Measurements from ENCODE around the gene CXCL8. TPM values are rescaled to one million over a fixed set of nuclear protein-coding genes. Genes with fewer than 3 reads are reported as not detected.

CXCL8 gene
- total RNA-seq, 1 experiment from 2014 or later, result 477 TPM

DNA sequence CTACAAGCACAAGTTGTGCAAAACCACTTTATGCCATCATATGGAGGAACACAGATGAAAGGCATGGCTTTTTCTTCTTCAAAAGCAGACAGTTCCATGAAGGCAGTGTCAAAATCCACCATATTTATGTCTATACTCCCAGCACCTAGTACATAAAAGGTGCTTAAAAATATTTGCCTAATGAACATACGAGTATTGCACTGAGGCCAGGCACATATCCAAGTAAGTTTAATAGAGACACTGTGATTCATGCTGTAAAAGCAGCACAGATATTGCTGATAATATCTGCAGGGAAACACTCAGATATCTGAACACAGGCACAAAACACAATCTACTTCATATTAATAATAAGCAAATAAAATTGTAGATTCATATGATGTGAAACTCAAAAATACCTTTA is 48.1 kb upstream of the CXCL8 start:
- Histone ChIP-seq H3K4me3 (ENCODE audit: low read length) (no peak overlapping the region; the same call in 1 of the 2 replicates), H3K27ac (ENCODE audit: low read length) (peak overlapping the region; percentile 94), H2AFZ (ENCODE audit: low read length) (no peak overlapping the region), H3K79me2 (ENCODE audit: low read length) (no peaks in the 10 kb centered on the region), H4K20me1 (ENCODE audit: low read length) (no peaks in the 10 kb centered on the region), H3K9me2 (replicated peaks; ENCODE audit: low read length) (no peaks in the 10 kb centered on the region), H3K9me3 (ENCODE audit: low read length) (no peaks in the 10 kb centered on the region), H3K9ac (ENCODE audit: low read length) (peak overlapping the region; percentile 79), H3K27me3 (ENCODE audit: low read length) (no peaks in the 10 kb centered on the region), H3F3A (ENCODE audit: low read length, unreplicated experiment) (peaks cover 10% of the 10 kb centered on the region), H3K4me1 (ENCODE audit: insufficient read depth, low read length) (peaks cover 43% of the 10 kb centered on the region), H3K4me2 (ENCODE audit: low read length) (peak overlapping the region; percentile 65), H3K36me3 (ENCODE audit: low read depth, low read length) (no peaks in the 10 kb centered on the region)
- BruUV-seq (replicated peaks), result no TSS peak
- DNase-seq (peak; percentile 84), ATAC-seq (peak; percentile 58)
- intact Hi-C loops (cut with micrococcal nuclease), result no loop called here
- ChIA-PET POLR2A (ENCODE audit: unreplicated experiment) (interaction anchor here (0.7 kb wide), 1 partner anchor 12 kb away, joined by 3 read pairs; no protein-coding TSS in a partner anchor), CTCF (interaction anchor here (0.7 kb wide), 1 partner anchor 176 kb away, joined by 4 read pairs; no protein-coding TSS in a partner anchor)
- no peak for TF ChIP-seq EZH2 (IDR thresholded peaks at IDR 0.05; ENCODE audit: low read length, unreplicated experiment)

DNA sequence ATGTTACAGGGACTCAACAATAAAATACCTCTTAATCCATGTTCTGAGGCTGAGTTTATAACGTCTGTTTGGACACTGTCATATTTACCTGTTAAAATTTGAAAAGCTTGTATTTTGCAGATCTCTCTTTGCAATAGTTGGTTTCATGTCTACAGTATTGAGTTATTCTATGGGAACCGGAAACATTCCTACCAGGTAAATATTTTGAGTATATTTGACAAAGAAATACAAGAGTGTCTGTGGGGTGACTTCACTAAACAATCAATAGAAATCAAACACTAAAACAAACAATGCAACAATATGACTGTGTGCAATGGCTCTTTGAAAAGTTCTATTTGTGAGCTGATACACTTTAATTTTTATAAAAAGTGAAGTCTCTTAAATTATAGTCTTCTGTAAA is 47.7 kb upstream of the CXCL8 start:
- DNase-seq (peak; percentile 82), ATAC-seq (peak; percentile 57)
- Histone ChIP-seq H3K4me2 (ENCODE audit: low read length) (peak overlapping the region; percentile 65), H3K79me2 (ENCODE audit: low read length) (no peaks in the 10 kb centered on the region), H3K9me3 (ENCODE audit: low read length) (no peaks in the 10 kb centered on the region), H3K4me3 (ENCODE audit: low read length) (no peak overlapping the region), H3K36me3 (ENCODE audit: low read depth, low read length) (no peaks in the 10 kb centered on the region), H3K27me3 (ENCODE audit: low read length) (no peaks in the 10 kb centered on the region), H3K9me2 (replicated peaks; ENCODE audit: low read length) (no peaks in the 10 kb centered on the region), H3K27ac (ENCODE audit: low read length) (peak overlapping the region; percentile 94), H3F3A (ENCODE audit: low read length, unreplicated experiment) (peaks cover 10% of the 10 kb centered on the region), H3K9ac (ENCODE audit: low read length) (peak overlapping the region; percentile 79), H3K4me1 (ENCODE audit: insufficient read depth, low read length) (peaks cover 43% of the 10 kb centered on the region), H4K20me1 (ENCODE audit: low read length) (no peaks in the 10 kb centered on the region), H2AFZ (ENCODE audit: low read length) (no peak overlapping the region)
- TF ChIP-seq, protein P1, sequence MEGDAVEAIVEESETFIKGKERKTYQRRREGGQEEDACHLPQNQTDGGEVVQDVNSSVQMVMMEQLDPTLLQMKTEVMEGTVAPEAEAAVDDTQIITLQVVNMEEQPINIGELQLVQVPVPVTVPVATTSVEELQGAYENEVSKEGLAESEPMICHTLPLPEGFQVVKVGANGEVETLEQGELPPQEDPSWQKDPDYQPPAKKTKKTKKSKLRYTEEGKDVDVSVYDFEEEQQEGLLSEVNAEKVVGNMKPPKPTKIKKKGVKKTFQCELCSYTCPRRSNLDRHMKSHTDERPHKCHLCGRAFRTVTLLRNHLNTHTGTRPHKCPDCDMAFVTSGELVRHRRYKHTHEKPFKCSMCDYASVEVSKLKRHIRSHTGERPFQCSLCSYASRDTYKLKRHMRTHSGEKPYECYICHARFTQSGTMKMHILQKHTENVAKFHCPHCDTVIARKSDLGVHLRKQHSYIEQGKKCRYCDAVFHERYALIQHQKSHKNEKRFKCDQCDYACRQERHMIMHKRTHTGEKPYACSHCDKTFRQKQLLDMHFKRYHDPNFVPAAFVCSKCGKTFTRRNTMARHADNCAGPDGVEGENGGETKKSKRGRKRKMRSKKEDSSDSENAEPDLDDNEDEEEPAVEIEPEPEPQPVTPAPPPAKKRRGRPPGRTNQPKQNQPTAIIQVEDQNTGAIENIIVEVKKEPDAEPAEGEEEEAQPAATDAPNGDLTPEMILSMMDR (conservative IDR thresholded peaks at IDR 0.05; ENCODE audit: low read depth, low read length), result no peak
- TF ChIP-seq EZH2 (IDR thresholded peaks at IDR 0.05; ENCODE audit: low read length, unreplicated experiment) (no peak), EZH2phosphoT487 (IDR thresholded peaks at IDR 0.05; ENCODE audit: borderline replicate concordance, low read length) (no peak)
- ChIA-PET CTCF (interaction anchor here (0.7 kb wide), 1 partner anchor 175 kb away, joined by 4 read pairs; no protein-coding TSS in a partner anchor), POLR2A (ENCODE audit: unreplicated experiment) (interaction anchor here (0.6 to 0.7 kb wide), 2 partner anchors 12 to 15 kb away, joined by 3 read pairs; no protein-coding TSS in a partner anchor)
- no TSS peak for BruUV-seq (replicated peaks)
- intact Hi-C loops (cut with micrococcal nuclease), result no loop called here

- POLR2A ChIA-PET (ENCODE audit: unreplicated experiment), result interaction anchor here (0.6 kb wide), 1 partner anchor 426 kb away, joined by 3 read pairs; no protein-coding TSS in a partner anchor
- H3K79me2 ChIP-seq (ENCODE audit: low read length), result no peaks in the 10 kb centered on the region
- BruUV-seq (replicated peaks), result no TSS peak
Observed at GRCh38 chr4:73693811-73694210, 46.6 kb upstream of the CXCL8 start.

More at GRCh38 chr4:73693811-73694210, 46.6 kb upstream of the CXCL8 start:
- Histone ChIP-seq H3F3A (ENCODE audit: low read length, unreplicated experiment) (peaks cover 10% of the 10 kb centered on the region), H3K9me3 (ENCODE audit: low read length) (no peaks in the 10 kb centered on the region), H3K27me3 (ENCODE audit: low read length) (no peaks in the 10 kb centered on the region), H3K36me3 (ENCODE audit: low read depth, low read length) (no peaks in the 10 kb centered on the region), H3K4me1 (ENCODE audit: insufficient read depth, low read length) (peaks cover 48% of the 10 kb centered on the region), H3K27ac (ENCODE audit: low read length) (peak overlapping the region; percentile 94), H3K9ac (ENCODE audit: low read length) (peak overlapping the region; percentile 79), H3K4me2 (ENCODE audit: low read length) (no peak overlapping the region), H3K4me3 (ENCODE audit: low read length) (no peak overlapping the region), H2AFZ (ENCODE audit: low read length) (no peak overlapping the region), H3K9me2 (replicated peaks; ENCODE audit: low read length) (no peaks in the 10 kb centered on the region), H4K20me1 (ENCODE audit: low read length) (no peaks in the 10 kb centered on the region)
- TF ChIP-seq EZH2 (IDR thresholded peaks at IDR 0.05; ENCODE audit: low read length, unreplicated experiment), result no peak
- TF ChIP-seq, protein P1 (conservative IDR thresholded peaks at IDR 0.05; ENCODE audit: low read depth, low read length), result no peak
- no peak for TF ChIP-seq EZH2phosphoT487 (IDR thresholded peaks at IDR 0.05; ENCODE audit: borderline replicate concordance, low read length)
- DNase-seq (no peak), ATAC-seq (no peak)
- CTCF ChIA-PET, result no interaction called here
- intact Hi-C loops (cut with micrococcal nuclease), result no loop called here
